Skin of body (tissue), 2 donors: ENCODE measurements around the gene KCNA2. TPM values are rescaled to one million over a fixed set of nuclear protein-coding genes. Genes with fewer than 3 reads are reported as not detected.

Experiments
- DNase-seq: peaks from one replicate; lab custom pipeline; 2025; lab: John Stamatoyannopoulos, UW
- total RNA-seq: library from RNA; depleted of rRNA; stranded (reverse); fragments of >200 nt; gene quantifications from one replicate; pipeline ENCODE4 v1.2.3, GENCODE V29; 2014

The KCNA2 gene
- total RNA-seq, 1 donor from 2014 or later, result 0.79 TPM

DNA sequence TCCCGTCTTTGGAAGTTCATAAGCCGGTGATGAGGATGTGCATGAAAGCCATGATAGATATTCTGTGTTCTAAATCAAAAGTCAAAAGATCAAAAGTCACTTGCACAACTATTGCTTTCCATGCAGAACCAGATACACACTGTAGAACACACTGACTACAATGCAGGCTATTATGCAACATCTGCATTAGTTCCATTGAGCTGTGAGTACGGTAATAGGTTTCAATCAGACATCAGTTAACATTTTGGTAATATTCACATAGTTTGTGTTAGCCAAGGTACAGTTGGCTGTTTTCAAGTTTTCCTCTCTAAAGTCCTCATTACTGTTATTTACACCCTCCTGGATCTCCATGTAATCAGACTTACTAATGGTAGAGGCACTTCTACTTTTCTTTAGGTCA, 3.1 kb downstream of the KCNA2 start:
- no peak for DNase-seq

GRCh38 chr1:110602466-110602865, 3.7 kb downstream of the KCNA2 start:
- no peak for DNase-seq

DNA sequence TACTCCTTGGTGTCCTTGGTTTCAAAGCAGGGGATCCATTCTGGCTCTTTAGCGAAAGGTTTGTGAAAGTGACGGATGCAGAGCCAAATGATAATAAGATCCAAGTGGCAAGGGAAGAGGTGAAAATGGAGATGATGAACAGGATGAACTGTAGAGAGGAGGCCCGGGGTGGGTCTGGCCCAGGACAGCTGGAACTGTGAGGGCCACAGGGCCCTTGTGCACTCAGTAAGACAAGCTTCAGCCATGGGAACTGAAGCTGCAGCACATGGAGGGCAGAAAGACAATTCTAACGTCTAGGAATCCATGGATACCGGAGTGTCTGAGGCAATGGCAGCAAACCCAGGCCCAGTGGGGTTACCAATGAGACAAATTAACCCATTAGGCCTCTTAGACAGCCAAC, 4.8 kb downstream of the KCNA2 start:
- DNase-seq, result no peak

- DNase-seq, result no peak
Measured at GRCh38 chr1:110600716-110601115, 5.4 kb downstream of the KCNA2 start.

DNA sequence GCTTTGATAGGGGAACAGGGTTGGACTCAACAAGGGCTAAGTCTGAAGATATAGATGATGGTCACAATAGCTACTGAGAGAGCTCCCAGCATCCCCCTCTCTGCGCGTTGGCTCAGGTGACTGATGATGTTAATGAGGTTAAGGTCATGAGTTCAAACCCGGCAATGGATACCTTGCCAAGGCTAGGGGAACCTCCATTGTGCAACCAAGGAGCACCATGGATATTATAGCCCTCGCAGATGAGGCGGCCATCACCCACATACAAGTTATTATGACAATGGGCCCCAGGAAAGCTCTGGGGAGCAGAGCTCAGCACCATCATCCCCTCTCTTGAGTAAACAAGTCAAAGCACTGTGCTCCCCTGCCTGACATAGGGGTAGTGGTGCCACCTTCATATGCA, 8.2 kb downstream of the KCNA2 start:
- no peak for DNase-seq

DNA sequence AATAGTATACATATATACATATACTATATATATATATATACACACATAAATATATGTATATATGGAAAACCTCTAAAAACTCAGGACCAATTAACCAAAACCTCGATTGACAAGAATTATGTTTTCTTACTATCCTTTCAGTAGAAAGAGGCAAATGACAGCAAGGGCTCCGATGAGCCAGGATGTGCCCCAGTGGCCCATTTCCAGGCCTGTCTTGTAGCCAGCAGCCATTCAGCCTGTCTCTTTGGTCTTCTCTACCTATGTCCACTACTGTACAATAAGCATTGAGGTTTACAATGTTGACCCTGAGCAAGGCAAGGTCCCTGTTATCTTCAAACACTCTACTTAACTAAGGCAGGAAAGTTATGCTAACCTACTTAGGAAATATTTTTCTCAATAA, 9.8 kb downstream of the KCNA2 start:
- DNase-seq, result no peak

- no peak for DNase-seq
Measured at GRCh38 chr1:110595353-110595710, 10.8 kb downstream of the KCNA2 start.

- no peak for DNase-seq
Measured at GRCh38 chr1:110594456-110595352, 11.5 kb downstream of the KCNA2 start.

DNA sequence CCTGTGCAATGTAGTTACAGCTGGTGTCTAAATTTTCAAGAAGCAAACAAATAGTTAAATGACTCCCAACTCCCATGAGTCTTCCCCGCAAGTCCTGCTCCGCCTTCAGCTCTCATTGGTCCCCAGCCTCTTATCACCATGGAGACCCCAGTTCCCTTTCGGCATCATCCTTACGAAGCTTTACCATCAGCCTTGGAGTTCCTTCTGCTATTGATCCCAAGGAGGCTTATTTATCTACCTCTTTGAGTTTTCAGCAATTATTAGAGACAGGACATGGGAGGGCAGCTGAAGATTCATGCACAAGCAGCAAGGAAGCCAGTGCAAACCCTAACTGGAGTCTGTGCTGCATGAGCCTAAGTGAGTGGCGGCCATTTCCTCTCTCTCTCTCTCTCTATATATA, 12.3 kb downstream of the KCNA2 start:
- DNase-seq, result no peak

DNA sequence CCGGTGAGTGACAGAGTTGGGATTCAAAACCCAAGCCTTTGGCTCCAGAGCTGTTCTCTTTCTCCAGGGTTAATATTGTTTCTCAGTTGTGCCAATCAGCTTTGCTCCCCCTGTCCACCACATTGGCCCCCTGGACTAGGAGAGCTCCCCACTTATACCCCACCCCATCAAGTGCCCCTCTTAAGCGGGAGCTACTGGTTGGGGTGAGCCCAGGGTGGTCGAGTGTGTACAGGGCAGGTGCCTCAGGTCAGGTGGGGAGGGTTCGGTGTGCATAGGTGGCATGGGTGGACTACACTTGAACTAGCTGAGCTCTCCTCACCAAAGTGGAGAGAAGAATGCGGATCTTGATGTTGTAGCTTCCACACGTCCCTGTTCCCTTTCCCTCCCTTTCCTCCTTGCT, 14.2 kb downstream of the KCNA2 start:
- no peak for DNase-seq

GRCh38 chr1:110588991-110589390, 17.2 kb downstream of the KCNA2 start:
- DNase-seq, result no peak

GRCh38 chr1:110588486-110588885, 17.7 kb downstream of the KCNA2 start:
- DNase-seq, result no peak

- no peak for DNase-seq
Measured at GRCh38 chr1:110587906-110588305, 18.3 kb downstream of the KCNA2 start.

- DNase-seq, result no peak
Measured at GRCh38 chr1:110585481-110585880, 20.7 kb downstream of the KCNA2 start.

DNA sequence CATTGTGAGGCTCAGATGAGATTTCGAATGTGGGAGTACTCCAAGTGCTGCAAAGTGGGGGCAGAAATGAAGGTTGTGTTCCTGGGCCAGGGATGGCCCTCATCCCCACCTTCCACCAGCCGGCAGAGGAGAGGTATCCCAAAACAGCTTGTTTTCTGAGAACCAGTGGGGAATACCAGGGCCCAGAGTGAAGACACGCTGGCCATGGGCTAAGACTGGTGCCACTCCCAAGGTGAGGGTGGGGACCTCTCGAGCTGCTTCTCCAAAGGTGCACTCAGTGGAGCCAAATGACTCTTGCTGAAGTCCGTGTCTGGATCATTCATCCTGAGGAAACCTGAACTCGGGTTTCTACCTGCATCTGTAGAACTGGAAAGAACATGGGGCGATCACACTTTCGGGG, 22.1 kb downstream of the KCNA2 start:
- no peak for DNase-seq

GRCh38 chr1:110583505-110583904, 22.7 kb downstream of the KCNA2 start:
- DNase-seq, result no peak

DNA sequence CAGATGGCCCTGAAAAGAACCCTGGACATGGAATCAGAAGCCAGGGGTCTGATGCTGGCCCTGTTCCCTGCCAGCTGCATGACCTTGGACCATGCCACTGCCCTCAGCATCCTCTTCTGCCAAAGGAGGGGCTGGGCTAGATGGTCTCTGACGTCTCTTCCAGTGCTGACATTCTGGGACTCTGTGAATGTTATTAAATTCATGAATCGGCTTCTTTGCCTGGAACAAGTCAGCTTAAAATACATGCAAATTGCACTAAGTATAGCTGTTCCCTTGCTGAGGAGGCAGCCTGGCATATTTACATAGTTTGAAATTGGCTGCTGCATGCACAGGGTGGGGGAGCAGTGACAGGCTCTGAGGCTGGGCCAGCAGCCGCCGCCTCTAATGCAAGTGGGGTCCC, 23.8 kb downstream of the KCNA2 start:
- DNase-seq, result no peak

GRCh38 chr1:110581682-110582145, 24.4 kb downstream of the KCNA2 start:
- DNase-seq, result no peak

DNA sequence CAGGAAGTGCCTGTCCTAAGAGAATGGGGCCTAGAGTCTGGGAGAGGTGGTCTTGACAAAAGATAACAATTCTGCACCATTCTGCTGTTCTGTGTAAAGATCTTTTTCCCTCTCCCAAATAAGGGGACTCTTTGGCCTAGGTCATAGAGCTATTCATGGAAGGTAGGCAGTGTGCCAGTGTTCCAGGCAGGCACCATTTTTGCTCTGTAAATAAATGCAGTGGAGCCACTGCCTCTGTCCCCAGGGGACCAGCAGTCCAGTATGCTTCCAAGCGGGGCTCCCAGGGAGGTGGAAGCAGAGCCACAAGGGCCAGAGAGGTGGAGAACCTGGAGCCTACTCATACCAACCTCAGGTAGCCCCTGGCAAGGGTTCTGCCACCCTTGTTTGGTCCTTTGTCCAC, 25.9 kb downstream of the KCNA2 start:
- DNase-seq, result no peak

DNA sequence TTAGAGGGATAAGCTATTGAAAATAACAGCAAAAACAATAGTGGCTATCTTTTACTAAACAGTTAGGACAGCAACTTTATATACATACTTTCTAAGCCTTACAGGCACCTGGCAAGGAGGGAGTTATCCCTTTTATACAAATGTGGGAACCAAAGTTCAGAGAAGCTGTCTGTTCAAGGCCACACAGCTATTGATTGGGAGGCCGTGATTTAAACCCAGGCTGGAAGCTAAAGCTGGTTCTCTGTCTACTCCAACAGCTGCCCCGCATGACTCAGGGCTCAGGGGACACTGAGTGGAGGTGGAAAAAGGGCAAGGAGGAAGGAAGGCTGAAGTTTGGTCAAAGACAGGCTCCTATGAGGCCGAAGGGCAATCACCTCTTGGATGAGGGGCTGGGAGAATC, 26.7 kb downstream of the KCNA2 start:
- DNase-seq, result no peak

DNA sequence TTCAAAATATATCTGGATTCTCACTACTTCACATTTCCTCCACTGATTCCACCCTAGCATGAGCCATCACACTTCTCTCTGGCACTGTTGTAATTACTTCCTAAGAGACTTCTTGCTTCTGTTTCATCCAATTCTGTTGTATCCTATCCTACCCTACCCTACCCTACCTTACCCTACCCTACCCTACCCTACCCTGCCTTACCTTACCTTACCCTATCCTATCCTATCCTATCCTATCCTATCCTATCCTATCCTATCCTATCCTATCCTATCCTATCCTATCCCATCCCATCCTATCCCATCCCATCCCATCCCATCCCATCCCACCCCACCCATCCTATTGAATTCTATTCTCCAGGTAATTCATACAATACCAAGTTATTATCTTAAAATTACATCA, 29.7 kb downstream of the KCNA2 start:
- DNase-seq, result no peak

- no peak for DNase-seq
Measured at GRCh38 chr1:110573314-110573713, 32.8 kb downstream of the KCNA2 start.

DNA sequence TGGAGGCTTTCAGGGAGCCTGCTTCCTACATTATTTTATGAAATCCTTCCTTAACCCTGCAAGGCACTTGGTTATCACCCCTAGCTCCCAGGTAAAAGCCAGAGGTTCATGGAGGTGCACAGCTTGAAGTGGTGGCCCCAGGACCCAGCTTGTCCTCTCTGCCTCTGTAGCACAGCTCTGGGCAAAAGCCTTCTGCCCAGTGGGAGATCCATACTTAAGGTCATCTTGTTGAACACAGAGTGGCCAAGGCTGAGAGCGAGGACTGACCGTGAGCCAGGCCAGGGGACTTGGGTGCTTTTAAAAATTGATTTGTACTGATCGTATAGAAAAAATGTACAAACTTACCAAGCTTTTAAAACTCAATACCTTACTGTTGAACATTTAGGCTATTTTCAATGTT, 33.4 kb downstream of the KCNA2 start:
- DNase-seq, result no peak

GRCh38 chr1:110570901-110571300, 35.3 kb downstream of the KCNA2 start:
- no peak for DNase-seq
